GOT3 (cell line): ENCODE measurements around the gene CCDC88A.
"Not testable (repeated sequence)": the region's sequence is repeated elsewhere in the genome, so short reads cannot be mapped to it uniquely, and the experiment has no call there.

Experiments used
- DNase-seq: peaks from one replicate; lab custom pipeline; 2025; ENCODE audit warnings: mixed read lengths; lab: John Stamatoyannopoulos, UW

CCDC88A gene

DNA sequence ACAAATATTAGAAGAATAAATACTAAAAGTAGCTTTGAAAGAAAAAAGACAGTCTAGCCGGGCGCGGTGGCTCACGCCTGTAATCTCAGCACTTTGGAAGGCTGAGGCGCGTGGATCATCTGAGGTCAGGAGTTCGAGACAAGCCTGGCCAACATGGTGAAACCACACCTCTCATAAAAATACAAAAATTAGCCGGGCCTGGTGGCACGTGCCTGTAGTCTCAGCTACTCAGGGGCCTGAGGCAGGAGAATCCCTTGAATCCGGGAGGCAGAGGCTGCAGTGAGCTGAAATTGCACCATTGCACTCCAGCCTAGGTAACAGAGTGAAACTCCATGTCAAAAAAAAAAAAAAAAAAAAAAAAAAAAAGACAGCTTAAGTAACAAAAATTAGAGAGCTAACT lies 34.1 kb downstream of the CCDC88A start:
- not testable (repeated sequence) for DNase-seq

- no peak for DNase-seq
Observed at GRCh38 chr2:55384786-55385185, 34.9 kb downstream of the CCDC88A start.

- DNase-seq = no peak
Observed at GRCh38 chr2:55371376-55371775, 48.3 kb downstream of the CCDC88A start.

DNA sequence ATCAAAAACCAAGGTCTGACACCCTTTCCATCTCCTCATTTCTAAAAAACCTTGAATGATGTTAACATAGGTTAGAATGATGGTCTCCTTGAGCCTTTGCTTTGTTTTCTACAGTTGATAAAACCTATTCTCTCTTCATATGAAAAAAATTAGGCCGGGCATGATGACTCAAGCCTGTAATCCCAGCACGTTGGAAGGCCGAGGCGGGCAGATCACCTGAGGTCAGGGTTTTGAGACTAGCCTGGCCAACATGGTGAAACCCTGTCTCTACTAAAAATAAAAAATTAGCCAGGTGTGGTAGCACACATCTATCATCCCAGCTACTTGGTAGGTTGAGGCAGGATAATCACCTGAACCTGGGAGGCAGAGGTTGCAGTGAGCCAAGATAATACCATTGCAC lies 49.4 kb downstream of the CCDC88A start:
- no peak for DNase-seq

GRCh38 chr2:55365303-55365702 lies 54.4 kb downstream of the CCDC88A start:
- DNase-seq = no peak

- peak; percentile 4 for DNase-seq
Observed at GRCh38 chr2:55364189-55365055, 55.2 kb downstream of the CCDC88A start.

GRCh38 chr2:55363636-55364035 lies 56.0 kb downstream of the CCDC88A start:
- DNase-seq = no peak

DNA sequence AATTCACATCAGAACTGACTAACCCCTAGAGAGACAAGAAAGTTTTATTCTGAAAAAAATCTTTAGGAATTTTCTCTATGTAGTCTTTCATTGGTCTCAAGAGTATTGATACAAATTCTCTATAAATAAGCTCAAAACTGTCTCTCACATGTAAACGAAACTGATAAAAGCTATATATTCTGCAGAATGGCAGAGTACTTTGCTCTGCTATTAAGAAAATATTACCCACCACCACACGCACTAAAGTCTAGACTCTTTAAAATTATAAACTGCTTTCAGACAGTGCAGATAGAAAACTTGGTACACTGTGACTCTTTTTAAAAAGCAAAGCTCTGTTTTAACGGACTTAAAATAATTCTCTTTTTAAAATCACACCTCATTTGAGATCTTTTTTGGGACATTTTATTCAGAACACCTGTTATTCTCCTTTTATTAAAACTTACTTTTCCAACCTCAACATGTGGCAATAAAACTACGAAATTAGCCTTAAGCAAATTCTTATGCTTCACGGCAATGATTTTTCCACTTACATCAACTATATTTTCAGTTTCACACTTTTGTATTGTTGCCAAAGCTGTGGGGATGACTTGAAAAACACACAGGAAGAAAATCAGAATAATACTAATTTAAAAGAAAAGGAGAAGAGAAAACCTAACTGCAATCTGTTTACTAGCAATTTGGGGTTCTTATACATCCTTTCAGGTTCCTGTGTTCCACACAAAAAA lies 58.0 kb downstream of the CCDC88A start:
- DNase-seq = no peak

GRCh38 chr2:55358451-55358850 lies 61.2 kb downstream of the CCDC88A start:
- no peak for DNase-seq

- DNase-seq = no peak
Observed at GRCh38 chr2:55357927-55358326, 61.7 kb downstream of the CCDC88A start.

DNA sequence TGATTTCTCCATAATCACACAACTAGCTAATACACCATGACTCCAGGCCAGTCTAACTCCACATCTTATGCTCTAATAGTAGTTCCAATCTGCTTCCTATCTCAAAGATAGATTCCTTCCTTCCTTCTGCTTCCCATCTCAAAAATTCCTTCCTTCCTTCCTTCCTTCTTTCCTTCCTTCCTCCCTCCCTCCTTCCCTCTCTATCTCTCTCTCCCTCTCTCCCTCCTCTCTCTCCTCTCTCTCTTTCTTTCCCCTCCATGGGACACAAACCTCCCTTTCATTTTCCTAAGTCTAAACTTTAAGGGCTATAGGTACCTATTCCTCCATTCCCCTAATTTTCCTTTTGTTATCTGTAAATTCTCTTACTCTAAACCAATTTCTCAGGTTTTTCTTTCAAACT lies 62.5 kb downstream of the CCDC88A start:
- DNase-seq = no peak

- DNase-seq = not testable (repeated sequence)
Observed at GRCh38 chr2:55356136-55356535, 63.5 kb downstream of the CCDC88A start.

DNA sequence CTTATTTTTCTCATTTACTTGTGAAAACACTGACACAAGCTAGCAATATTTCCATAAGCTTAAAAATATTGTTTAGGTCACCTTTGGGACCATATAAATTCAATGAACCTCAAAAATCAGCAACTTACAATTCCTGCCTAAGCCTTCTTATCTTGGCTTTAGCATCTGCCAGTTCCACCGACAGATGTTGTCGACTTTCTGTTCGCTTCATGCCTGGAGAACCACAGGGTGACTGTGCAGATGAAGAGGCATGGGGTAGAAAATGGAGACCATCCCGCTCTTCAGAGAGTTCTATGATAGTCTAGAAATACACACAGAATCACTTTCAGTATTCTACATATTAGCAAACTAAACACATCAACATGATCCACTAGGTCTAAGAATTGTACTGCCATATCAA lies 64.2 kb downstream of the CCDC88A start:
- no peak for DNase-seq

DNA sequence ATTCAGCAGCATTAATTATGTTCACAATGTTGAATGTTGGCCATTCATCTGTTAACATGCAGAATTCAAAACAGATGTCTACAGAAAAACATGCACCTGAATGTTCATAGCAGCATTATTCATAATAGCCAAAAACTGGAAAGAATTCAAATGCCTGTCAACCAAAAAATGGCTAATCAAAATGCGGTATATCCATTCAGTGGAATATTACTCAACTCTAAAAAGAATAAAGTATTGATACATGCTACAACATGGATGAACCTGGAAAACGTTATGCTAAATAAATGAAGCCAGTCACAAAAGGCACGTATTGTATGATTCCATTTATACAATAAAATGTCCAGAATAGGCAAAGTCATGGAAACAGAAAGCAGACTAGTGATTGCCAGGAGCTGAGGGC lies 68.0 kb downstream of the CCDC88A start:
- no peak for DNase-seq

- no peak for DNase-seq
Observed at GRCh38 chr2:55345064-55345463, 74.6 kb downstream of the CCDC88A start.

DNA sequence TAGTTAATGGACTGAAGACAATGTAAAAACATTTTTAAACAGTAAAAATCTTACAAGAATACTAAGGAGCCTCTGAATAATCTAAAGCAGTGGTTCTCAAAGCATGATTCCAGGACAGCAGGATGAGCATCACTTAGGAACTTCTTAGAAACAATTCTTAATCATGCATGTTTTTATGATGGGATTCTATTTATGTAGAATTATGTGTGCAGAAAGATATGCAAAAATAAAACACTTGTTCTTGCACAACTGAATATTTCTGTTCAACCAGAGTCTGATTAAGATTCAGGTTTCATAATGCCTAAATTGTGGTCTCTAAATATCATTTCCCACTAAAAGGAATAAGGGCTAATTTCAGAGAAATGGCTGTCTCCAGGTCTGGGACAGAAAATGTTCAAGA lies 81.4 kb downstream of the CCDC88A start:
- DNase-seq = no peak

DNA sequence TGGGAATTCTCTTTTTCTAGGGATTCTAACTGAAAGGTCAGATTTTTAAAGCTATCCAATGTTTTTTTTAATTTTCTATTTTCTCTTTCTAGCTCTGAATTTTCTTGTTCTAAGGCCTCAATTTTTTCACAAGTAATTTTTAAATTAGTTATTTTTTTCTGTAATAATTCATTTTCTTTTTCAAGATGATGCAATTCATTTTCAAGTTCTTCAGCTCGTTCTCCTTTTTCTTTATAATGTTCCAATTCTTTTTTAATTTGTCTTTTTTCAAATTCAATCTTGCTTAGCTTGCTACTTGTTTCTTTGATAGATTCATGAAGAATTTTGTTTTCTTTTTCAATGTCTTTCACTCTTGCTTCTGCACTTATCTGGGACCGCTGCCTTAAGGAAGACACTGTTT lies 84.9 kb downstream of the CCDC88A start:
- no peak for DNase-seq

- DNase-seq = no peak
Observed at GRCh38 chr2:55330541-55331297, 88.9 kb downstream of the CCDC88A start.

DNA sequence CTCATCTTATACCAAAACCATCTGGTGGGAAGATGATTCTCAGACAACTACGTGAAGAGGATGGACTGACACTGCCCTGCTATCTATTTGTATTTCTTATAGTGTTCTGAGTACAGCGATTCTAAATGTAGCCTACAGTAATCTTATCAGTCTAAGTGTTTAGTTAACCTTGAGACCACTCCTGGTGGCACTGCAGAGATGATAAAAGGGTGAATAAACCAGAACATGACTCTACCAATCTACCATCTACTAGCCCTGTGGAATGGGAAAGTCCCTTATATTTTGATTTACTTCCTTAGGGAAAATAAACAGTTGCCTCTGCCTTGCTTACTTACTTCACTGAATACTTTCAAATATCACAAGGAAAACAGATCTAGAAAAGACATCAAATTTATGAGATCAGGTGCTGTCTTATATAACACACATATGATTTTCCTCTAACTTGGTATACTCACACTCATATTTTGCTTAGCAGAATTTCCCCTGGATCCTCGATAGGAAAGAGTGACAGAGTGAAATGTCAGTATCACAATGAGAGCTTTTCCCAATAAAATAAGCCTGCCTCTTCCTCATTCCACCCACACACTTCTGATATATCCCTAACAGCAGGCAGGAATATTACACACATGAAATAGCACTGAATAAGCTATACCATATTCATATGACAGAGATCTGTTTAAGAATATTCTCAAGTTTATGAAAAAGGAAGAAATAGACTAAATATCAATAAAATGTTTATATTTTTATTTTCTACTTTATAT lies 92.0 kb downstream of the CCDC88A start:
- no peak for DNase-seq

GRCh38 chr2:55314985-55315384 lies 104.7 kb downstream of the CCDC88A start:
- no peak for DNase-seq

GRCh38 chr2:55311444-55311870 lies 108.2 kb downstream of the CCDC88A start:
- DNase-seq = no peak

DNA sequence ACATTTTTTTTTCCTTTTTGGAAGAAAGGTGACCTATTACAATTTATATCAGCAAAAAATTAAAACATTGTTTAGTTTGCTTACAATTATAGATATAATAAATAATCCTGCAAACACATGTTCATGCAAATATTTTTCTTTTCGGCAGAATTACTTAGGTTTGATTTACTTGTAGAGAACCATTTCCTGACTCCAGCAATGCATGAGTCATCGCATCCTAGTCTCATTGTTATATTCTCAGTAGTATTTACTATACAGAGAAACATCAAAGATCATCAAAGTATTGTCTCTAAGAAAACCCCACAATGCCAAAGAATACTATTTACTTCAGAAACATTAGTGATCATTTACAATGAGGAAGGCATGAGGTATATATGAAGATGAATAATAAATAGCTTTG lies 110.2 kb downstream of the CCDC88A start:
- no peak for DNase-seq
